GM23338 (cell line): ENCODE measurements around the gene COG1.

ENCODE experiments used
- JUNB ChIP-seq: IDR thresholded peaks from one replicate; pipeline ENCODE4 v1.6.1; 2016; ENCODE audit warnings: antibody characterized with exemption; ENCODE audit not compliant: unreplicated experiment
- TF ChIP-seq, protein P1 (sequence below): IDR thresholded peaks from one replicate; pipeline ENCODE4 v1.6.1; 2018; ENCODE audit warnings: antibody characterized with exemption; ENCODE audit not compliant: unreplicated experiment
- TF ChIP-seq, protein P2 (sequence below), 2 experiments: fragments of 200-600 bp in 1 of 2; sonication (generic) in 1 of 2; conservative IDR thresholded peaks; 2 replicates each; pipeline versions ENCODE4 v1.5.1 to v1.6.1; 2016 to 2017; ENCODE audit warnings: antibody characterized with exemption in 2 of 2, low read depth in 2 of 2, mild to moderate bottlenecking in 2 of 2, moderate library complexity in 1 of 2

DNA sequence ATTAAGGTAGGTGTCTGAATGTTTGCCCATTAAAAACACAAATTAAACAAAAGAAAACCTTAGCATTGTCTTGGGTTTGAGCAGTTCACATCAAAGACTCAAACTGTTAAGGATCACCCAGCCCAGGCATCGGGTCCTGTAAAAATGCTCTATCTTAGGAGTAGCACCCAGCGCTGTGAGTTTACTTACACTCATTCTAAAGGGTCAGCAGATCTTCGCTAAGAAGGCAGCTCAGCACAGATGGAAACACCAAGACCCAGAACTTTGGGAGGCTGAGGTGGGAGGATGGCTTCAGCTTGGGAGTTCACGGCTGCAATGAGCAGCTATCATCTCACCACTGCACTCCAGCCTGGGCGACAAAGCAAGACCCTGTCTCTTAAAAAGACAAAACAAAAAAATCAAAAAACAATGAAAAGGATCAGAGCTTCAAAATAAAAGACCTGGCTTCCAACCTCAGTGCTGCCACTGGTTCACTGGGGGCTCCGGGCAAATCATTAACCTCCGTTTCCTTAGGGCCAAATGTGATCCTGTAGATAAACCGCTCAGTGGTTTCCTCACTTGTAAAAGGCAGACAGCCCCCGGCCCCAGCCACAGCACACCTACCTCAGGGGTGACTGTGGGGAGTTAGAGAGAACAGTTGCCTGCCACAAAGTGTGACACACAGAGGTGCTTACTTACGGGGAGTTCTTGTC is 11.1 kb downstream of the COG1 start:
- TF ChIP-seq, protein P1, sequence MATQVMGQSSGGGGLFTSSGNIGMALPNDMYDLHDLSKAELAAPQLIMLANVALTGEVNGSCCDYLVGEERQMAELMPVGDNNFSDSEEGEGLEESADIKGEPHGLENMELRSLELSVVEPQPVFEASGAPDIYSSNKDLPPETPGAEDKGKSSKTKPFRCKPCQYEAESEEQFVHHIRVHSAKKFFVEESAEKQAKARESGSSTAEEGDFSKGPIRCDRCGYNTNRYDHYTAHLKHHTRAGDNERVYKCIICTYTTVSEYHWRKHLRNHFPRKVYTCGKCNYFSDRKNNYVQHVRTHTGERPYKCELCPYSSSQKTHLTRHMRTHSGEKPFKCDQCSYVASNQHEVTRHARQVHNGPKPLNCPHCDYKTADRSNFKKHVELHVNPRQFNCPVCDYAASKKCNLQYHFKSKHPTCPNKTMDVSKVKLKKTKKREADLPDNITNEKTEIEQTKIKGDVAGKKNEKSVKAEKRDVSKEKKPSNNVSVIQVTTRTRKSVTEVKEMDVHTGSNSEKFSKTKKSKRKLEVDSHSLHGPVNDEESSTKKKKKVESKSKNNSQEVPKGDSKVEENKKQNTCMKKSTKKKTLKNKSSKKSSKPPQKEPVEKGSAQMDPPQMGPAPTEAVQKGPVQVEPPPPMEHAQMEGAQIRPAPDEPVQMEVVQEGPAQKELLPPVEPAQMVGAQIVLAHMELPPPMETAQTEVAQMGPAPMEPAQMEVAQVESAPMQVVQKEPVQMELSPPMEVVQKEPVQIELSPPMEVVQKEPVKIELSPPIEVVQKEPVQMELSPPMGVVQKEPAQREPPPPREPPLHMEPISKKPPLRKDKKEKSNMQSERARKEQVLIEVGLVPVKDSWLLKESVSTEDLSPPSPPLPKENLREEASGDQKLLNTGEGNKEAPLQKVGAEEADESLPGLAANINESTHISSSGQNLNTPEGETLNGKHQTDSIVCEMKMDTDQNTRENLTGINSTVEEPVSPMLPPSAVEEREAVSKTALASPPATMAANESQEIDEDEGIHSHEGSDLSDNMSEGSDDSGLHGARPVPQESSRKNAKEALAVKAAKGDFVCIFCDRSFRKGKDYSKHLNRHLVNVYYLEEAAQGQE = no peak
- TF ChIP-seq, protein P2, sequence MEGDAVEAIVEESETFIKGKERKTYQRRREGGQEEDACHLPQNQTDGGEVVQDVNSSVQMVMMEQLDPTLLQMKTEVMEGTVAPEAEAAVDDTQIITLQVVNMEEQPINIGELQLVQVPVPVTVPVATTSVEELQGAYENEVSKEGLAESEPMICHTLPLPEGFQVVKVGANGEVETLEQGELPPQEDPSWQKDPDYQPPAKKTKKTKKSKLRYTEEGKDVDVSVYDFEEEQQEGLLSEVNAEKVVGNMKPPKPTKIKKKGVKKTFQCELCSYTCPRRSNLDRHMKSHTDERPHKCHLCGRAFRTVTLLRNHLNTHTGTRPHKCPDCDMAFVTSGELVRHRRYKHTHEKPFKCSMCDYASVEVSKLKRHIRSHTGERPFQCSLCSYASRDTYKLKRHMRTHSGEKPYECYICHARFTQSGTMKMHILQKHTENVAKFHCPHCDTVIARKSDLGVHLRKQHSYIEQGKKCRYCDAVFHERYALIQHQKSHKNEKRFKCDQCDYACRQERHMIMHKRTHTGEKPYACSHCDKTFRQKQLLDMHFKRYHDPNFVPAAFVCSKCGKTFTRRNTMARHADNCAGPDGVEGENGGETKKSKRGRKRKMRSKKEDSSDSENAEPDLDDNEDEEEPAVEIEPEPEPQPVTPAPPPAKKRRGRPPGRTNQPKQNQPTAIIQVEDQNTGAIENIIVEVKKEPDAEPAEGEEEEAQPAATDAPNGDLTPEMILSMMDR (conservative IDR thresholded peaks at IDR 0.05; ENCODE audit: low read depth in 2 of 2) = no peak
- no peak for TF ChIP-seq JUNB
